NCI-H748 treated with DMSO at 0.1 percent for 48 hours (cell line): ENCODE measurements around the gene ATG101.

ENCODE experiments used
- DNase-seq: peaks from one replicate; lab custom pipeline; 2025; lab: John Stamatoyannopoulos, UW

ATG101 gene

GRCh38 chr12:52057638-52058576 is 11.9 kb upstream of the ATG101 start:
- DNase-seq: no peak

DNA sequence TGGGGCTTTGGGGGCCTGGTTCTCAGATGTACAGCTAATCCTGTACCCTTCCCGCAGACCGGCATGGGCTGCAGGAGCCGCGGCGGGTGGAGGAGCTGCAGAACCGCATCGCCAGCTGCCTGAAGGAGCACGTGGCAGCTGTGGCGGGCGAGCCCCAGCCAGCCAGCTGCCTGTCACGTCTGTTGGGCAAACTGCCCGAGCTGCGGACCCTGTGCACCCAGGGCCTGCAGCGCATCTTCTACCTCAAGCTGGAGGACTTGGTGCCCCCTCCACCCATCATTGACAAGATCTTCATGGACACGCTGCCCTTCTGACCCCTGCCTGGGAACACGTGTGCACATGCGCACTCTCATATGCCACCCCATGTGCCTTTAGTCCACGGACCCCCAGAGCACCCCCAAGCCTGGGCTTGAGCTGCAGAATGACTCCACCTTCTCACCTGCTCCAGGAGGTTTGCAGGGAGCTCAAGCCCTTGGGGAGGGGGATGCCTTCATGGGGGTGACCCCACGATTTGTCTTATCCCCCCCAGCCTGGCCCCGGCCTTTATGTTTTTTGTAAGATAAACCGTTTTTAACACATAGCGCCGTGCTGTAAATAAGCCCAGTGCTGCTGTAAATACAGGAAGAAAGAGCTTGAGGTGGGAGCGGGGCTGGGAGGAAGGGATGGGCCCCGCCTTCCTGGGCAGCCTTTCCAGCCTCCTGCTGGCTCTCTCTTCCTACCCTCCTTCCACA is 11.0 kb upstream of the ATG101 start:
- DNase-seq: no peak

- DNase-seq: no peak
These were observed 9.9 kb upstream of the ATG101 start for GRCh38 chr12:52059582-52060497.

DNA sequence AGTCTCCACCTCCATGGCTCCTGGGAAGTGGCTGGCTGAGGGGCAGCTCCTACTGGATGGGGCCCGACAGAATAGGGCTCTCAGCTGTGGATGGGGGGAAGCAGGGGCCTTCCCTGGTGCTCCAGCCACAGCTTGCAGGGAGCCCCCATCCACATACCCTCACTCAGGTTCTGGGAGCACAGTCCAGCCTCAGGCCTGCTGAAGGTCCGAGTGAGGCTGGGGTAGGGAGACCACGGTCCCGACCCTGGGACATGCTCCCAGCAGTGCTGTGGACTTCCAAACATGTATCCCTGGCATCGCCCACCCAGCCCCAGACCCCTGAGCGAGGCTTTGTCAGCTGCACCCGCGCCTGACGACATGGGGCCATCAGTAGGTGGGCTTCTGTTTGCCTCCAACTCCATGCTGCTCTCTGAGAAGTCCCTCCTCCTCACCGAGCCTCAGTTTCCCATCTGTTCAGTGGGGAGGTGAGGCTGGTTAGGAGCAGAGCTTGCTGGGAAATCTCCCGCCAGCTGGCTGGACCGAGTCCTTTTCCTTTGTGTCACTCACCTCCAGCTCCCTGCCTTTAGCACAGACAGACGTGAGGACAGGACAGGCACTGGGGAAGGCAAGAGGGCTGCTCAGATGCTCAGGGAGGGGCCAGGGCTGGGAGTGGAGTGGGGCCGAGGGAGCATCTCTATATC is 9.1 kb upstream of the ATG101 start:
- DNase-seq: no peak

DNA sequence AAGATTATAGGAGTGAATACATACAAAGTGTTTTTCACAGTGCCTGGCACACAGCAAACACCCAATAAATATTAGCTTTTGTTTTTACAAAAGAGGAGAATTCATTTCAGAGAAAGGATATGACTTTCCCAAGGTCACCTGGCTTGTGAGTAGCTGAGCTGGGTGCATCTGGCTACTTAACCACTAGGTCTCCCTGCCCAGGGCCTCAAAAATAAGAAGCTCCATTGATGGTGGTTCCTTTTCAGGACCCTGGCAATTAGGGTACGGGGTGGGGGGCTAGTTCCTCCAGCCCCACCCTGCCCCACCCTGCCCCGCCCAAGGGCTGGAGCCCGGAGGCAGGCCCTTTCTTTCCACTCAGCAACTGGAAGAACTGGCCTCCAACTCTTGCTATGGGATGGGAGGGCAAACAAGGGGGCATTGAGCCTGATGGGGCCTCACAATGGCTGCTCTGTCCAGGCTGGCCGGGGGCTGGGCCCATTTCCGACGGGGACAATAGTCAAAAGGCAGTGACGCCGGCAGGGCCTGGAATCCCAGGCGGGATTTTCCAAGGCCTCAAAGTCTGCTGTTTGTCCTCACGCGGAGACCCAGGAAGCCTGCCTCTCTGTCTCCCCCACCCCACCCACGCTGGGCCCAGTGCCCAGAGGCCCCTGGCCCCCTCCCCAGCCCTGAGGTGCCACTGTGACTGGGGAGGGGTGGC is 8.2 kb upstream of the ATG101 start:
- DNase-seq: no peak

DNA sequence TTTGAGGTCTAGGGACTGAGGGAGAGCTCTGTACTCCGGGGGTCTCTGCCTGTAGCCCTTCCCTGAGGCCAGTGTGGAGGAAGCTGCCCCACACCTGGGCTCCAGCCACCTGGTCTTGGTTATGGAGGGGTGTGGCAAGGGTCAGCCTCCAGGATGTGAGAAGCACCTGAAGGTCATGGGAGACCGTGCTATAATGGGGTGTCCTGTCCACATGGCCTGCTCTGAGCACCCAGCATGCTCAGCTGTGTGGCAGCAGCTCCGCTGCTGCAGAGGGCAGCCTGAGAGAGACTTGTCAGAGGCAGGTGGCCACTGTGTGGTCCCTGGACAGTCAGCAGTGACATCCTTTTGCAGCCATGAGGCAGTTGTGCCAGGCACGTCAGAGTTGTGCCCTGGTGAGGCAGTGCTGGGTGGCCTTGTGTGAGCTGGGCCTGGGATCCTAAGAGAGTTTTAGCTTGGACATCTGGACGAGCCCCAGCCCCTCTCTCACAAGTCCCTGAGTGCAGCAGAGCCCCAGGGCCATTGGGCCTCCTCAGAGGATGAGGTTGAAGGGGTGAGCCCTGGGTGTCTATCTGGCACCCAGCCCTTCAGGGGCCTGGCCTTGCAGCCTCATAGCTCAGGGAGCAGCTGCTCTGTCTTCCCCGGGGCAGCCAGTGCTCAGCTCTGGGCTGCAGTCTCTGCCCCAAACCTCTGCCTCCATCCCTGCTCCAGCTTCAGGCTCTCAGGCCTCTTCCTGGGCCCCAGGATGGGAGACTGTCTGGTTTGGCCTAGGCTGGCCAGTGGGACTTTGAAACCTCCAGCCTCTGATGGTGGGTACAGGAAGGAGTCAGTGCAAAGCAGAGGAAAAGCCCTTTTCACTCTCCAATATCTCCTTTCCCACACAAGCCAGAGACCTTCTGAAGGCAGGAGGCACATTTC is 7.4 kb upstream of the ATG101 start:
- DNase-seq: no peak

DNA sequence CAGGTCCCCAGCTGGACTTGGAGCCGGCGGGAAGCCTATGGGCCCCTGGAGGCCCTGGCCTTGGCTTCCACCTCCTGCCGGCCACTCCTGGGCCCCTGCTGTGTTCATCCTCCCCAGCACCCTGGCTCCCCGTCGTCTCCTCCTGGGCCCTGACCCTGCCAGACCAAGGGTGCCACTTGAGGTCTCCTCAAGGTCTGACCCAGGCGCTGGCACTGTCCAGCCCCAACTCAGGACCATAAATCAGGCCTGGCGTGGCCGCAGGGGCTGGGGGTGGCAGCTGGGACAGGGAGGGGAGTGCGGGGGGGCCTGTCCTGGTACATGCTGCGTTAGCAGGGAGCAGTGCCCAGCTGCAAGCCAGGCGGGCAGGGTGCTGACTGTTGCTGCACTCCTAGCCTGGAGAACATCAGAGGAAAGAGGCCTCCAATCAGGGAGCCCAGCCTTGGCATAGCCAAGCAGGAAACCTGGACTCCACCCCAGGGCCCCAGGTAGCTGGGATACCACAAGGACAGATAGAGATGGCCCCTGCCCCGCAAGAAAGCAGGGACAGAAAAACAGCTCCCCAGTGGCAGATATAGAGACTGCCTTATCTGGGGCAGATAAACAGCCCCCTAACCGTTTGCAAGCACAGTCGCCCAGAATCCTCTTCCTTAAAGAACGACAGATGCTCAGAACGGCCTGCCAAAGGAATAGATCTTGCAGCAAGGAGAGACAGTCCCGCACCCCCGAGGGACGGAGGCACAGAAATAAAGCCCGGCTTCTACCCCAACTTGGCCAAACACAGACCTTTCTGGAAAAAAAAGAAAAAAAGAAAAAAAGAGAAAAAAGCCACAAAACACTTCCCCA is 6.5 kb upstream of the ATG101 start:
- DNase-seq: no peak

- no peak for DNase-seq
These were observed 5.7 kb upstream of the ATG101 start for GRCh38 chr12:52063981-52064649.

- no peak for DNase-seq
These were observed 3.3 kb upstream of the ATG101 start for GRCh38 chr12:52066346-52067080.

- no peak for DNase-seq
These were observed 2.8 kb upstream of the ATG101 start for GRCh38 chr12:52067081-52067374.

GRCh38 chr12:52070185-52070925 is 577 bp downstream of the ATG101 start:
- no peak for DNase-seq

DNA sequence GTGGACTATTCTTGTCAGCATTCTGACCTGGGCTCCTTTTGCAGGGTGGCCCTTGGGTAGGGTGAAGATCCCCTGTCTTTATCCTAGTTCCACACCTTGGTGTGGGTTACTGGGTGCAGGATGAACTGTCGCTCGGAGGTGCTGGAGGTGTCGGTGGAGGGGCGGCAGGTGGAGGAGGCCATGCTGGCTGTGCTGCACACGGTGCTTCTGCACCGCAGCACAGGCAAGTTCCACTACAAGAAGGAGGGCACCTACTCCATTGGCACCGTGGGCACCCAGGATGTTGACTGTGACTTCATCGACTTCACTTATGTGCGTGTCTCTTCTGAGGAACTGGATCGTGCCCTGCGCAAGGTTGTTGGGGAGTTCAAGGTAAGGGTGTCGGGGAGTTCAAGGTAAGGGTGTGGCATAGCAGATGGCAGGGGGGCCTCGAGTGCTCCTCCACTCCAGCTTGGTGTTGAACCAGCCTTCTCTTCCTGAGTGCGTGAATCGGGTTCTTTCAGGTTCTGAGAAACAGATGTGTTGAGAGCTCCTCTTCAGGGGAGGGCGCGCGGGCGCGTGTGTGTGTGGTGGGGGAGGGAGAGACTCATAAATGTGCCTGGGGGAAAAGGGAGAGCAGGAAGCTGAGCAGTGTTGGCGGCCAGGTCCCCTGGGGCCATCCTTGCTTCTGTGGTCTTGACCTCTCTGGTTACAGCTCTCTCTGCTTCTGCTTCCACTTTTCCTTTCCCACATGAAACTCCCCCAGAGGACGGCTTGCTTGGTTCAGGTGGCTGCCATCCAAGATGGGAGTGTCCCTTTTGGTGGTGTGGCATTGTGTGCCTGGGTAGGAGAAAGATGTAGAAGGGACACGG is 4.0 kb downstream of the ATG101 start:
- no peak for DNase-seq

DNA sequence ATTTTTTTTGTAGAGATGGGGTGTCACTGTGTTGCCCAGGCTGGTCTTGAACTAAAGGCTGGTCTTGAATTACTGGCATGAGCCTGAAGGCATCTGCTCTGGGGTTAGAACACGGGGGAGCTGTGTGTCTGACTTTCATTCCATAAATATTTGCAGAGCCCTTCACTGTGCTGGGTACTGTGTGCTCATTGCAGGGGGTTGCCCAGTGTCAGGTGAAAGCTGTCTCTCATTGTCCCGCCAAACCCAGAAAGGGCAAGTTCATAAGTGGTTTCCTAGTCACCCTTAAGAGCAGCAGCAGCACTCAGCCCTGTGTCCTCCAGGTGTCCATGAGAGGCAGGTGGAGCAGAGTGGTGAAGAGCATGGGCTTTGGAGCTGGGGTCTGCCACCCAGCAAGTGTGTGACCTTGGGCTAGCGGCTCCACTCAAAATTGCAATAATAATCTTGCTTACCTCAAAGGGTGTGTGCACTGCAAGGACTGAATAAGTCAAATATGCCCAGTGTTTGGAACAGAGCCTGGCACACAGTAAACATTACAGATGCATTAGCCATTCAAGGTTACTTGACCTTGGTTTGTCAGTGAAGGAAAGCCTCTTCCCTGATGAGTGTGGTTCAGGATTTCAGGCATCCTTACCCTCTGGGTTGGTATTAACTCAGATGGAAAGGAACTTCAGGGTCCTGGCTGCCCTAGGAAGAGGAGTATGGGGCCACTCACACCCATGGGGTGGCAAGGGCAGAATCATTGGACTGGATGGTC is 5.4 kb downstream of the ATG101 start:
- no peak for DNase-seq

GRCh38 chr12:52076811-52077210 is 7.0 kb downstream of the ATG101 start:
- DNase-seq: no peak

DNA sequence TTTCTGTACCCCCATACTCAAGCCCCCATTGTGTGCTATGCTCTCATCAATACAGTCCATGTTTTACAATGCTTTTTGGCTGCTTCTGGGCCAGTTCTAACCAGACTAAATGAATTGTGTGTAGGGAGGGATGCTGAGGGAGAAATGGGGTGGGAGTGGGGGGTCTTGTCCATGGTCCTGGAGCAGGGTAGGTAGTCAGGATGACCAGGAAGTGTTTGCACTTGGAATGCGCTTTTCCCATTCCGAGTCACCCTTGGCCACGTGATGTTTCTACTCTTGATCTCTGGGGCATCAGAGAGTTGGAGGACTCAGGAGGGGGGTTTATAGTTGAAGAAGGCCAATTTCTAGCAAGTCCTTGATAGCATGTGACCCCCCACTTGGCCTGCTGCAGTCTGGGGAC is 8.5 kb downstream of the ATG101 start:
- no peak for DNase-seq
